HG02588 (cell line): ENCODE measurements around the gene HBM.
"Not testable (repeated sequence)": the region's sequence is repeated elsewhere in the genome, so short reads cannot be mapped to it uniquely, and the experiment has no call there.

Experiments used
- ATAC-seq: cut with Tn5 transposase; IDR thresholded peaks from one replicate; pipeline ENCODE4 v1.9.1; 2021; ENCODE audit warnings: mild to moderate bottlenecking, moderate library complexity; ENCODE audit not compliant: unreplicated experiment

The HBM gene, protein sequence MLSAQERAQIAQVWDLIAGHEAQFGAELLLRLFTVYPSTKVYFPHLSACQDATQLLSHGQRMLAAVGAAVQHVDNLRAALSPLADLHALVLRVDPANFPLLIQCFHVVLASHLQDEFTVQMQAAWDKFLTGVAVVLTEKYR

DNA sequence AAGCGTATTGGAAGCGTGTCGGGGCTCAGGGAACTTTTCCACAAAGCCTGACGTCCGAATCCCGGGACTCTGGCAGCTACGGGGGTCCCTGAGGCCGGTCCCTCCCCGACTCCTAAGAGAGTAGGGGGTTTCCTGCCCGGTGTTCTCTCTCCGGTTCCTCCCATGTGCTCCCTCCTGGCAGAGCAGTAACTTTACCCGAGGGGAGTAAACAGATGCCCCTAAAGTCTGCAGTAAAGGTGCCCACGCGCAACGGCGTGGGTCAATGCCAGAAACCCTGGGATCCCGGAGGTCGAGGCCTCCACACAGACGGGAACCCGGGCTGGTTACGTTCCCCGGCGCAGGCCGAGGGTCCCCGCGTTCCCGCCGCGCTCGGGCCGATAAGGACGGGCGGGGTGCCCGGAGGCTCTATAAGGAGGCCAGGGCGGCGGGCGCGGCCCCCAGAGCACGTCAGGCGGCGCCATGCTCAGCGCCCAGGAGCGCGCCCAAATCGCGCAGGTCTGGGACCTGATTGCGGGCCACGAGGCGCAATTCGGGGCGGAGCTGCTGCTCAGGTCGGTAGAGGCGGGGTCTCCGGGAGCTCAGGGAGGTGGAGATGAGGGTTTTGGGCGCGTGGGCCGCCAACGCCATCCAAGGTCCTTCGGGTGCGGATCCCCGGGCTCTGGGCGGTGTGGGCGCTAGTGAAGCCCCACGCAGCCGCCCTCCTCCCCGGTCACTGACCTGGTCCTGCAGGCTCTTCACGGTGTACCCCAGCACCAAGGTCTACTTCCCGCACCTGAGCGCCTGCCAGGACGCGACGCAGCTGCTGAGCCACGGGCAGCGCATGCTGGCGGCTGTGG is at the start of gene HBM:
HBM (plus strand) TSS at position 440 of the 836 bp plus-strand sequence; CDS start at position 460, 20 bp downstream.
- no peak for ATAC-seq

- no peak for ATAC-seq
These were observed 49.8 kb upstream of the HBM start for GRCh38 chr16:116015-116414.

- no peak for ATAC-seq
These were observed 48.1 kb upstream of the HBM start for GRCh38 chr16:117379-118365.

DNA sequence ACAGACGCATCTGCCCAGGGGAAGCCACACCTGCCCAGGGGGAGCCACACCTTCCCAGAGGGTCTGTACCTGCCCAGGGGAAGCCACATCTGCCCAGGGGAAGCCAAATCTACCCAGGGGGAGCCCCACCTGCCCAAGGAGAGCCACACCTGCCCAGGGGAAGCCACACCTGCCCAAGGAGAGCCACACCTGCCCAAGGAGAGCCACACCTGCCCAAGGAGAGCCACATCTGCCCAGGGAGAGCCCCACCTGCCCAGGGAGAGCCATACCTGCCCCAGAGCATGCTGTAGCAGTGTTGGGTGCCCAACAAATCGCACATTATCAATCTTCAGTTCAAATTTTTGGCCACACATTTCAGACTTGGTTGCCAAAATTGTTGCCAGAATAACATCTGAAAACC is 46.9 kb upstream of the HBM start:
- no peak for ATAC-seq

GRCh38 chr16:119295-119694 is 46.5 kb upstream of the HBM start:
- ATAC-seq = no peak

- no peak for ATAC-seq
These were observed 45.8 kb upstream of the HBM start for GRCh38 chr16:119835-120491.

DNA sequence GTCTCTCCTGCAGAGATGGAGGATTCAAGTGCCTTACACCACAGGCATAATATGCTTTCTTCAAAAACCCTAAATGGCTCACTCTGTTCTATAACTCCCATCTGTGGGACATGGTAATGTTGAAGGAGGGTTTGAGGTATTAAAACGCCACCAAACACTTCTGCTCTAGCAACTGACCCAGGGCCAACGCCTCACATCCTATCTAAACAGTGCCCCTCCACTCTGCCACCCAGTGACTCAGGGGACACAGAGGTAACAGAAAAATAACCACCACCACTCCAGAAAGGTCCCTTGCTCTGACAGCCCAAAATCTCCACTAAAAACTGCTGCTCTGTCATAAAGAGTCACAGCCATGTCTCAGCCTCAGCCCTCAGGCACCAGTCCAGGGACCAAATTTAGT is 45.0 kb upstream of the HBM start:
- no peak for ATAC-seq

DNA sequence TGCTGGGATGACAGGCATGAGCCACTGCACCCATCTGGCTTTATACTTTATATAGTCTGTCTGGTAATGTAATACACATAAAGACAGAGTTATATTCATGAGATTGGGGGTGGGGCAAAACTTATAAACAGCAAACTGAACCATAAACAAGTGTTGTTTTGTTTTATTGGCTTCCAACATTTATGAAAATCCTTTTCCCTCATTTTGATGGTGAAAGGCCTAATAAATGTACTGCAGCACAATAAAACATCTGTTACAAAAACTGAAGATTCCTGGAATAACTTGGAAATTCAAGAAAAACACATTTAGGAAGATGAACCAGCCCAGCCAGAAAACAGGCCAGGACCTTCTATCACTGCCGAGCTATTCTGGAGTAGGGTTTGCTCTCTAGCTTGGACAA is 43.4 kb upstream of the HBM start:
- ATAC-seq = no peak

DNA sequence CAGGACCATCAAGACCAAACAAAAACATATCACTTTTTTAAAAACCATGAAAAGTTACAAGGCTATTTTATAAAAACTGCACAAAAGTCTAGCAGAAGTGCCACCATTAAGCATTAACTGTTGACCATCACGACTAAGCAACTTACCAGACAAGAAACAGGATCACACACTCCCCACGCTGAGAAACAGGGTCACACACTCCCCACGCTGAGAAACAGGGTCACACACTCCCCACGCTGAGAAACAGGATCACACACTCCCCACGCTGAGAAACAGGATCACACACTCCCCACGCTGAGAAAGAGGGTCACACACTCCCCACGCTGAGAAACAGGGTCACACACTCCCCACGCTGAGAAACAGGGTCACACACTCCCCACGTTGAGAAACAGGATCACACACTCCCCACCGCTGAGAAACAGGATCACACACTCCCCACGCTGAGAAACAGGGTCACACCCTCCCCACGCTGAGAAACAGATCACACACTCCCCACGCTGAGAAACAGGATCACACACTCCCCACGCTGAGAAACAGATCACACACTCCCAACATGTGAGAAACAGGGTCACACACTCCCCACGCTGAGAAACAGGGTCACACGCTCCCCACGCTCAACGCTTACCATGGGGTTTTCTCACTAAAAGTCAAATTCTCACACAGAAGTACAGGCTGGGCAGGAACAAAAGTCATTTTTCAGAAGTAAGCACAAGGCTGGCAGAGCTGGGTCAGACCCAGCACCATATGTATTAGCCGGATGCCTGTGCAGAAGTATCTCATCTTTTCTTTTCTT is 42.0 kb upstream of the HBM start:
- ATAC-seq = not testable (repeated sequence)

- ATAC-seq = no peak
These were observed 40.8 kb upstream of the HBM start for GRCh38 chr16:125011-125410.

DNA sequence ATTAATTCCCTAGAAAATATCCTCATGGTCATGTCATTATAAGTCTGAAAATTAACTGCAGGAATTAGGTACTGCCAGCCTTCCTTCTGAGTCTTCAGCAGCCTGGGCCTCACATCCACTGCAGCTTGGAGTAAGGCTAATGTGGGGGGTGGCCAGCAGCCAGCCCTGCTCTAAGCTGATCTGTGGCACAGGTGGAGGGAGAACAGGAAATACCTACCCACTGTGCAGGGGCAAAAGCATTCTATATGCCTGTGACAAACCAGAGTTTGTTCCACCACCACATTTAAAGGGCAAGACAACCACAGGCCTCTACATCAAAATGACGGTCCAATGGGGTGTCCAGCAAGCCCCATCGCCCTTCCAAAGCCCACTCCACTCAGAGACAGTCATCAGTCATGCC is 36.7 kb upstream of the HBM start:
- ATAC-seq = no peak

- no peak for ATAC-seq
These were observed 35.1 kb upstream of the HBM start for GRCh38 chr16:130533-131173.

DNA sequence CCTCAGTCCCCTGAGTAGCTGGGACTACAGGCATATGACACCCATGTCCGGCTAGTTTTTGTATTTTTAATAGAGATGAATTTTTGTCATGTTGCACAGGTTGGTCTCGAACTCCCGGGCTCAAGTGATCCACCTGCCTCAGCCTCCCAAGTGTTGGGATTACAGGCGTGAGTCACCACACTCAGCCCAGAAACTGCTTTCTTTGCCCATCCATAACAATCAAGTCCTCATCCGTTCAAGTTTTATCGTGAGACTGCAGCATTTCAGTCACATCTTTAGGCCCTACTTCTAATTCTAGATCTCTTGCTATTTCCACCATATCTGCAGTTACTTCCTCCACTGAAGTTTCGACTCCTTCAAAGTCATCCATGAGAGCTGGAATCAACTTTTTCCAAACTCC is 33.7 kb upstream of the HBM start:
- no peak for ATAC-seq

GRCh38 chr16:133716-134115 is 32.1 kb upstream of the HBM start:
- no peak for ATAC-seq

DNA sequence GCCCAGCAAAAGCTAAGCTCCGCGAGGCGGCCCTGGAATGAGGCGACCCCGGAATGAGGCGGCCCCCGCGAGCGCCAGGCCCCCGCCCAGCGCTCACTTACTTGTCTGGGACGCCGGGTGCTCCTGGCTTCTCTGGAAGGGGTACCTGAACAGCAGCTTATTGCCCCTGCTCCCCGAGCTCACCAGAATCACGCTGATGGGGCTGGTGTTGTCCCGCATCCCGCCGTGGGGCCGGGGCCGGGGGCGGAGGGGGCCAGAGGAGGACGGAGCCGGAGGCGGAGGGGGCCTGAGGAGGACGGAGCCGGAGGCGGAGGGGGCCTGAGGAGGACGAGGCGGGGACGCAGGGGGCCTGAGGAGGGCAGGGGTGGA is 27.7 kb upstream of the HBM start:
- ATAC-seq = no peak

- ATAC-seq = no peak
These were observed 25.5 kb upstream of the HBM start for GRCh38 chr16:140175-140857.

DNA sequence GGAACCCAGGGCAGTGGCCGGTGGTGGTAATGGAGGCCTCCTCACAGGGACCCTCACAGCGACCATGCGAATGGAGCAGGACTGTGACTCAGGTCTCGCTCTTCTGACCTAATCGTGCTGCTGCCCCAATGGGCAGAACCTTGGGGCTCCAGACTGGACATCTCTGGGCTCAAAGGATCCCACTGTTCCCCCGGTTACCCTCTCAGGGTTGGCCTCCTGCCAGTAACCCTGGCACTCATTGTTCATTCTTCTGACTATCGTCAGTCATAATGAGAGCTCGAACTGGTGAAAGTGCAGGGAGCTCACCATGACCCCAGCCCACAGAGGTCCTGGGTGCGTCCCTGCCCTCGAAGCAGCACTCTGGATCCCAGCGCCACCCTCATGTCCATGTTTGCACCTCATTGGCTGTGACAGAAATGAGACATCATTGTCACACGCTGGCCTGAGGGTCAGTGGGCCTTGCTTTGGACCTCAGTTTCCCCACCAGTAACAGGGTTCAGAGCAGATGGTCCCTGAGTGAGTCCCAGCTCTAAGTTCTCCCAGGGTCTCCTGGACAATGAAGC is 23.3 kb upstream of the HBM start:
- ATAC-seq = no peak

DNA sequence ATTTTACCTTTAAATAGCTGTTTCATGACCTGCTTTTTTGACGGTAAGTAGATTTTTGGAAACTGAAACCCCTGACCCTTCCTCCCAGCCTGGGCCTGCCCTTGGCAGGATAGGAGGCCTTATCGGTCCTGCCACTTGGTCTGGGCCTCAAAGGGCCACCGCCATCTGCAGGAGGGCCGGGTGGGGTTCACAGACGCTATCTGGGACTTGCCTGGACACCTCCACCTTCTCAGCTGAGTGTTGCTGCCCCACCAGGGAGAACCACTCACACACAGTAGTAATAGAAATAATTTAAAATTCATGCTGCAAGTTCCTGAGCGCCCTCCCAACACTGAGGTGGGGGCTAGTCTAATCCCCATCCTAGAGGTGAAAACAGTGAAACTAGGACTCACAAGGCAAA is 22.7 kb upstream of the HBM start:
- no peak for ATAC-seq

- no peak for ATAC-seq
These were observed 22.3 kb upstream of the HBM start for GRCh38 chr16:143456-143855.
